HUES48 (cell line): ENCODE results near the gene CA11.
"Not testable (repeated sequence)": the region's sequence is repeated elsewhere in the genome, so short reads cannot be mapped to it uniquely, and the experiment has no call there.

Source experiments
- H3K27ac ChIP-seq: one replicate; pipeline ENCODE4 v1.7.0; 2013; ENCODE audit warnings: low read depth, low read length, inconsistent platforms
- H3K27me3 ChIP-seq: 2 replicates; pipeline ENCODE4 v1.6.1; 2013; ENCODE audit warnings: mild to moderate bottlenecking, low read length; ENCODE audit not compliant: control insufficient read depth, insufficient read depth
- H3K36me3 ChIP-seq: 2 replicates; pipeline ENCODE4 v1.6.1; 2013; ENCODE audit warnings: low read length; ENCODE audit not compliant: control insufficient read depth, insufficient read depth
- H3K4me1 ChIP-seq: 2 replicates; pipeline ENCODE4 v1.6.1; 2013; ENCODE audit warnings: mild to moderate bottlenecking, low read length; ENCODE audit not compliant: control insufficient read depth, insufficient read depth
- H3K4me3 ChIP-seq: 2 replicates; pipeline ENCODE4 v1.5.1; 2013; ENCODE audit warnings: mild to moderate bottlenecking, low read depth, low read length
- H3K9ac ChIP-seq: 2 replicates; pipeline ENCODE4 v1.6.1; 2013; ENCODE audit warnings: mild to moderate bottlenecking, low read depth, low read length, moderate library complexity
- H3K9me3 ChIP-seq: 2 replicates; pipeline ENCODE4 v1.6.1; 2013; ENCODE audit warnings: low read length; ENCODE audit not compliant: control insufficient read depth, insufficient read depth

CA11 gene

DNA sequence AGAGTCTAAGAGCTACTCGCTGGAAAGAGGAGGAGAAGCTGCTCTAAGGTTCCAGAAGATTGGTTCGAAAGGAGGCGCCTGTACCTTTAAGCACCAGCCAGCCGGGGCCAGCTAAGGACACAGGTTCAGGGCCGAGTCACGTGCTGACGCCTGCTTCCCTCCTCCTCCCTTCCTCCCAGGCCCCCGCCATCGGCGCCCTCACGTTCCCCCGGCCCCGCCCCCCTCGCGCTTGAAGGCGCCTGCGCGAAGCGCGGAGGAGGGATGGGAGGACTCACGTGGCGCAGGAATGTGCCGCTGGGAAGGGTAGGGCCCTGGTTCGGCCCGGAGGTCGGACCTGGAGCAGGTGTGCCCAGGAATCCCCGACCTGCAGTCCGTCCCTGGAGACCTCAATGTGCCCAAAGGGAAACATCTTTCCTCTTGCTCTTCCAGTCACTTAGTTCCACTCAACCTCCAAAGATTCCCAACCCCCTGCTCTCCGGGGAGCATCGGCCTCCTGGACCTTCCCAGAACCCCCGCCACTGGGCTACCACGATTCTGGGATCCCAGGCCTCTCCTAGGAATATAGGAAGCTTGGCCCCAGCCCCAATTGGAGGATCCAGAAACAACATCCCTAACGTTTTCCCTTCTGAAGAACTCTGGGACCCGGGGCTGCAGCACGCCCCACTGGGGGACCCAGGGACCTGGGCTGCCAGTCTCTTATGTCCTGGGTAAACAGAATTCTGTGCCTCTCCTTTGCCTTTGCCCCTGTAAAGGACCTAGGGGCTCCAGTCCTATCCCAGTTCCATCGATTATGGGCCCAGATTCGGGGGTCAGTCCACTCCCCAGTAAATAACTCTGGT is 11.3 kb downstream of the CA11 start:
- Histone ChIP-seq H3K4me1 (peaks cover 36% of the 10 kb centered on the region), H3K9ac (no peak overlapping the region), H3K4me3 (peak overlapping the region; percentile 26), H3K36me3 (peaks cover 4% of the 10 kb centered on the region), H3K9me3 (no peaks in the 10 kb centered on the region), H3K27ac (peak overlapping the region; percentile 79), H3K27me3 (peaks cover 9% of the 10 kb centered on the region; the same call in 1 of the 2 replicates)

DNA sequence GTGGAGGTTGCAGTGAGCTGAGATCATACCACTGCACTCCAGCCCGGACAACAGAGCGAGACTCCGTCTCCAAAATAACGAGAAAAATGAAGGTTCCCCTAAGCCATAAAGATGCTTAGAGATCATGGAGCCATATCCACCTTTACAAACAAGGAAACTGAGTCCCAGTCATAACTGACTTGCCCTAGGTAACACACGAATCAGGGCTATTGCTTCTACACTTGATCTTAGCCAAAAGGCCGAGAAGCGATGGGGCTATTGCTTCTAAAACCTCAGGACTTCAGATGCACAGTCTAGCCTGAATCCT is 12.0 kb downstream of the CA11 start:
- peak overlapping the region; percentile 21 for H3K27ac ChIP-seq
- peaks cover 4% of the 10 kb centered on the region for H3K36me3 ChIP-seq
- H3K9me3 ChIP-seq, result no peaks in the 10 kb centered on the region
- H3K9ac ChIP-seq, result no peak overlapping the region
- peaks cover 9% of the 10 kb centered on the region; the same call in 1 of the 2 replicates for H3K27me3 ChIP-seq
- peaks cover 35% of the 10 kb centered on the region for H3K4me1 ChIP-seq
- peak overlapping the region; percentile 26 for H3K4me3 ChIP-seq

DNA sequence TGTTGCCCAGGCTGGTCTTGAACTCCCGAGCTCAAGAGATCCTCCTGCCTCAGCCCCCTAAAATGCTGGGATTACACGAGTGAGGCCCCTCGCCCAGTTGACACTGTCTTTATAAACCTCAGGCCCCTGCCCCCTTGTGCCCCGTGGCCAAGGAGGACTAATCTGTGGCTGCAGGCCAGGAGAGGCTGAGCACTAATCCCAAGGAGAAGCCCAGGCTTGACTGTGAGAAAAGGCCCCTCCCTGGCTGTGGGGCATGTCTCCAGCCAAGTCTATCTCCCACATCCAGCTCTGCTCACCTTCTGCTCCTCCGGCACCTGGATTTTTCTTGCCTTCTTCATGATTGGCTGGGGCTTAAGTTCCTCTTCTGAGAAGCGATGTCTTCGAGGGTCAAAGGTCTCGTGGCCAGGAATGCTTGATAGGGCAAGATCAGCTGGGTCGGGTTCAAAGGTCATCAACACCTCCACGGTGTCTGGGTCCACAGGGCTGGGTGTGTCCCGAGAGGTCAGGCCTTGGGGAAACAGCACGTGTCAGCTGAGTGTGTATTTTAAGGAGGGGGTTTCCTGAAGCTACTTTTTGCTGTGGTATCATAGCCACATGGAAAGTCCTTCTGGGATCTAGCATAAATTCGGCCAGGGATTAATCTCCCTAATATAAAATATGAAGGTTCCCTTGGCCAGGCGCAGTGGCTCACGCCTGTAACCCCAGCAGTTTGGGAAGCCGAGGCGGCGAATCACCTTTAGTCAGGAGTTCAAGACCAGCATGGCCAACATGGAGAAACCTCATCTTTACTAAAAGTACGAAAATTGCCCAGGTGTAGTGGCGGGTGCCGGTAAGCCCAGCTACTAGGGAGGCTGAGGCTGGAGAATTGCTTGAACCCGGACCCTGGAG is 12.6 kb downstream of the CA11 start:
- no peak overlapping the region for H3K4me3 ChIP-seq
- H3K4me1 ChIP-seq, result peaks cover 29% of the 10 kb centered on the region
- no peak overlapping the region for H3K27ac ChIP-seq
- H3K27me3 ChIP-seq, result peaks cover 9% of the 10 kb centered on the region; the same call in 1 of the 2 replicates
- H3K9ac ChIP-seq, result no peak overlapping the region
- H3K36me3 ChIP-seq, result peaks cover 7% of the 10 kb centered on the region
- no peaks in the 10 kb centered on the region for H3K9me3 ChIP-seq

DNA sequence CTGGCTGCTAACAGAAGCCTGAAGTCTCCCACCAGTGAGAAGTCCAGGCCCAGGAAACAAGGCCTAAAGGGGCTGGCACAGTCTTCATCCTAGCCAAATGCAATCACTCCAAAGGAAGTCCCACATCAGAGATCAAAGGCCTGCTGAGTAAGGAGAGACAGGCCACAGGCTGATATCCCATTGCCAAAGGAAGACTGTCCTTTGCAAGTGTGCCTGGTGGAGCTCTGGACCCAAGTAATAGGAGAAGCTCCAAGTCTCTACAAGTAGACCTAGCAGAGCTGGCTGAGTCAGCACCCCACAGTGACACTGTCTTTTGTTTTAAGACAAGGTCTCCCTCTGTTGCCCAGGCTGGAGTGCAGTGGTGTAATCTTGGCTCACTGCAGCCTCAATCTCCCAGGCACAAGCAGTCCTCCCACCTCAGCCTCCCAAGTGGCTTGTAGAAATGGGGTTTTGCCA is 13.3 kb downstream of the CA11 start:
- no peak overlapping the region for H3K27ac ChIP-seq
- peaks cover 9% of the 10 kb centered on the region; the same call in 1 of the 2 replicates for H3K27me3 ChIP-seq
- H3K4me3 ChIP-seq, result no peak overlapping the region
- H3K9ac ChIP-seq, result no peak overlapping the region
- H3K4me1 ChIP-seq, result peaks cover 28% of the 10 kb centered on the region
- no peaks in the 10 kb centered on the region for H3K9me3 ChIP-seq
- H3K36me3 ChIP-seq, result peaks cover 9% of the 10 kb centered on the region

DNA sequence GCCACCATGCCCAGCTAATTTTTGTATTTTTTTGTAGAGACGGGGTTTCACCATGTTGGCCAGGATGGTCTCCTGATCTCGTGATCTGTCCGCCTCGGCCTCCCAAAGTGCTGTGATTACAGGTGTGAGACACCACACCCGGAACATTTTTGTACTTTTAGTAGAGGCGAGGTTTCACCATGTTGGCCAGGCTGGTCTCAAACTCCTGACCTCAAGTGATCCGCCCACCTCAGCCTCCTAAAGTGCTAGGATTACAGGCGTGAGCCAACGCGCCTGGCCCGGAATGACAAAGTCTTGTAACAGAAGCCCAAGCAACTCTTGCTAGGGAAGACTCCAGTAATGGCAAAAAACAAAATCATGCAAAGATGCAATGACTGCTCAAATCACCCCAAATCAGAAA is 13.7 kb downstream of the CA11 start:
- H3K9ac ChIP-seq, H3K4me3 ChIP-seq, H3K27ac ChIP-seq, H3K27me3 ChIP-seq, H3K9me3 ChIP-seq, H3K36me3 ChIP-seq: not testable (repeated sequence)
- H3K4me1 ChIP-seq, result peaks cover 28% of the 10 kb centered on the region

DNA sequence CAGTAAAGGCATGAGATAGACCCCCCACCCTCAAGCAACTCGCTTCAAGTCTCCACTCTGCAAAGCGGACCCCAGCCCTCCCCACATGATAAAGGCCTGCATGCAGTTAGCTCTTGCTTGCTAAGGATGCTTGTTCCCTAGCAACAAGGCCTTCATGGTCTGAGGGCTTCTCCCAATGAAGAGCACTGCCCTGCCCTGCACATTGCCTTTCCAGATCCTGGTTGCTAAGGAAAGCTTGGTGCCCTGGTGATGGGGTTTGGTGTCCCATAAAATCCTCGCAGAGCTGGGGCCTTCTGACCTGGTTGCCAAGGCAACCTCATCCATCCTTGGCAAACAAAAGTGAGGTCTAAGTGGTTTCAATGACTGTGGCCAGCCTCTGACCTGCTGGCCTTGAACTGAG is 14.8 kb downstream of the CA11 start:
- H3K4me3 ChIP-seq, result peak overlapping the region; percentile 54; the same call in 1 of the 2 replicates
- peaks cover 14% of the 10 kb centered on the region for H3K36me3 ChIP-seq
- H3K9ac ChIP-seq, result peak overlapping the region; percentile 36; the same call in 1 of the 2 replicates
- H3K4me1 ChIP-seq, result peaks cover 28% of the 10 kb centered on the region
- H3K27ac ChIP-seq, result peak overlapping the region; percentile 92
- peaks cover 5% of the 10 kb centered on the region; the same call in 1 of the 2 replicates for H3K27me3 ChIP-seq
- H3K9me3 ChIP-seq, result no peaks in the 10 kb centered on the region

DNA sequence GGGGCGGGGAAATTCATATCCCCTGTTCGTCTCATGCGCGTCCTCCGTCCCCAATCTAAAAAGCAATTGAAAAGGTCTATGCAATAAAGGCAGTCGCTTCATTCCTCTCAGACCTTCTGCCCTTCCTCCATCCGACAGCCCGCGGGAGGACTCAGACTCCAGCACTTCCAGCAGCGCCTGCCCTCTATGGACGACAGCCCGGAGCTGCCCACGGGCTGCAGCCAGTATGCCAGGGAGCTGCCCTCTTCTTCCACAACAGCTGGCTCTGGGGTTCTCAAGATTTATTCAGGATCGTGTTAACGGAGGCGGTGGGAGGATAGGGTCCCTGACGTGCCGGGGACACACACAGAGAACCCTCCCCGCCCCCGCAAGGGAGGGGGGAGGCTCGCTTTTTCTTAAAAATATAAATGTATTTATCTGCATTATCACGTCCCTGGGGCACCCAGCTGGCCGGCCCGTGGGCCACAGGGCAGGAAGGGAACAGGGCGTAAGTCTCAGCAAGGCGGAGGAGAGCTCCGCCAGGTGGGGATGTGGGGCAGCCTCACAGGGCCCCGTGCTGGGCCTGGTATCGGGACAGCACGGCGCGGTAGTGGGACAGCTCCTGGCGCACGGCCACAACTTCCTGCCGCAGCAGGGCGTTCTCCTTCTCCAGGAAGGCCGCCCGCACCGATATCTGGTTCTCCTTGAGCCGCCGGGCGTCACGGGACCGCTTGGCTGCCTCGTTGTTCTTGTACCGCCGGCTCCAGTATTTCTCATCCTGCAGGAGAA is 15.5 kb downstream of the CA11 start:
- peak overlapping the region; percentile 54 for H3K4me3 ChIP-seq
- peaks cover 20% of the 10 kb centered on the region for H3K36me3 ChIP-seq
- H3K27ac ChIP-seq, result peak overlapping the region; percentile 92
- H3K4me1 ChIP-seq, result peaks cover 29% of the 10 kb centered on the region
- H3K9me3 ChIP-seq, result no peaks in the 10 kb centered on the region
- H3K9ac ChIP-seq, result peak overlapping the region; percentile 36; the same call in 1 of the 2 replicates
- H3K27me3 ChIP-seq, result no peaks in the 10 kb centered on the region

DNA sequence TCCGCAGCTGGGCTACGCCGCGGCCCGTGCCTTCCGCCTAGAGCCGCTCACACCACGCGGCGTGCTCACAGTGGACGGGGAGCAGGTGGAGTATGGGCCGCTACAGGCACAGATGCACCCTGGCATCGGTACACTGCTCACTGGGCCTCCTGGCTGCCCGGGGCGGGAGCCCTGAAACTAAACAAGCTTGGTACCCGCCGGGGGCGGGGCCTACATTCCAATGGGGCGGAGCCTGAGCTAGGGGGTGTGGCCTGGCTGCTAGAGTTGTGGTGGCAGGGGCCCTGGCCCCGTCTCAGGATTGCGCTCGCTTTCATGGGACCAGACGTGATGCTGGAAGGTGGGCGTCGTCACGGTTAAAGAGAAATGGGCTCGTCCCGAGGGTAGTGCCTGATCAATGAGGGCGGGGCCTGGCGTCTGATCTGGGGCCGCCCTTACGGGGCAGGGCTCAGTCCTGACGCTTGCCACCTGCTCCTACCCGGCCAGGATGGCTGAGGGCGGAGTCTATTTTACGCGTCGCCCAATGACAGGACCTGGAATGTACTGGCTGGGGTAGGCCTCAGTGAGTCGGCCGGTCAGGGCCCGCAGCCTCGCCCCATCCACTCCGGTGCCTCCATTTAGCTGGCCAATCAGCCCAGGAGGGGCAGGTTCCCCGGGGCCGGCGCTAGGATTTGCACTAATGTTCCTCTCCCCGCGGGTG is 16.2 kb downstream of the CA11 start:
- peak overlapping the region; percentile 92 for H3K27ac ChIP-seq
- H3K36me3 ChIP-seq, result peaks cover 20% of the 10 kb centered on the region
- no peaks in the 10 kb centered on the region for H3K9me3 ChIP-seq
- no peaks in the 10 kb centered on the region for H3K27me3 ChIP-seq
- H3K4me1 ChIP-seq, result peaks cover 31% of the 10 kb centered on the region
- H3K9ac ChIP-seq, result no peak overlapping the region
- peak overlapping the region; percentile 54; the same call in 1 of the 2 replicates for H3K4me3 ChIP-seq

DNA sequence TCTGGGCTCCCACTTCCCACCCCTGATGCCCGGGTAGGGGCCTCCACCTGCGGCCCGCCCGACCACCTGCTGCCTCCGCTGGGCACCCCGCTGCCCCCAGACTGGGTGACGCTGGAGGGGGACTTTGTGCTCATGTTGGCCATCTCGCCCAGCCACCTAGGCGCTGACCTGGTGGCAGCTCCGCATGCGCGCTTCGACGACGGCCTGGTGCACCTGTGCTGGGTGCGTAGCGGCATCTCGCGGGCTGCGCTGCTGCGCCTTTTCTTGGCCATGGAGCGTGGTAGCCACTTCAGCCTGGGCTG is 16.7 kb downstream of the CA11 start:
- Histone ChIP-seq H3K9me3 (no peaks in the 10 kb centered on the region), H3K27me3 (no peaks in the 10 kb centered on the region), H3K4me3 (peak overlapping the region; percentile 16; the same call in 1 of the 2 replicates), H3K9ac (no peak overlapping the region), H3K4me1 (peaks cover 28% of the 10 kb centered on the region), H3K36me3 (peaks cover 20% of the 10 kb centered on the region), H3K27ac (peak overlapping the region; percentile 92)
